HepG2 (cell line): ENCODE data around the gene CDC34. TPM values are rescaled to one million over a fixed set of nuclear protein-coding genes. Genes with fewer than 3 reads are reported as not detected.

Source experiments
- ATRX ChIP-seq: sonication (generic); formaldehyde crosslinking; IDR thresholded peaks from 2 replicates; pipeline ENCODE4 v1.4.0; 2020; ENCODE audit warnings: missing genetic modification reagents, borderline replicate concordance
- FOXP1 ChIP-seq, 2 experiments: fragments of 450-650 bp in 1 of 2; IDR thresholded peaks; 2 replicates each; pipeline ENCODE4 v1.6.1; 2017 to 2018; ENCODE audit warnings: antibody characterized with exemption in 1 of 2
- HDAC2 ChIP-seq: sonication (generic); formaldehyde crosslinking; IDR thresholded peaks from 2 replicates; pipeline ENCODE4 v1.4.0; 2020; ENCODE audit warnings: missing genetic modification reagents
- HNF4G ChIP-seq, 2 experiments: sonication (generic) in 1 of 2; formaldehyde crosslinking in 1 of 2; IDR thresholded peaks; 2 replicates each; pipeline versions ENCODE4 v1.4.0 to v1.6.1; 2011 to 2020; ENCODE audit warnings: borderline replicate concordance in 2 of 2, low read depth in 2 of 2, mild to moderate bottlenecking in 2 of 2, low read length in 1 of 2, missing genetic modification reagents in 1 of 2, moderate library complexity in 1 of 2
- IKZF4 ChIP-seq: sonication (generic); formaldehyde crosslinking; IDR thresholded peaks from 2 replicates; pipeline ENCODE4 v1.5.1; 2020; ENCODE audit warnings: borderline replicate concordance, mild to moderate bottlenecking, low read depth, missing genetic modification reagents; ENCODE audit errors: not compliant biosample characterization
- MEIS1 ChIP-seq: sonication (generic); formaldehyde crosslinking; IDR thresholded peaks from 2 replicates; pipeline ENCODE4 v1.9.0; 2021; ENCODE audit warnings: mild to moderate bottlenecking, missing genetic modification reagents, moderate library complexity, borderline replicate concordance
- MTA3 ChIP-seq: sonication (generic); formaldehyde crosslinking; IDR thresholded peaks from 2 replicates; pipeline ENCODE4 v1.4.0; 2020; ENCODE audit warnings: missing genetic modification reagents
- PCBP1 ChIP-seq: fragments of 200-400 bp; formaldehyde crosslinking; IDR thresholded peaks from 2 replicates; pipeline ENCODE4 v1.6.1; 2017; ENCODE audit warnings: mild to moderate bottlenecking, low read depth, low read length, borderline replicate concordance
- POGZ ChIP-seq: sonication (generic); formaldehyde crosslinking; IDR thresholded peaks from 2 replicates; pipeline ENCODE4 v1.4.0; 2020; ENCODE audit warnings: mild to moderate bottlenecking, missing genetic modification reagents
- RXRA ChIP-seq: sonication (generic); formaldehyde crosslinking; IDR thresholded peaks from 2 replicates; pipeline ENCODE4 v1.5.1; 2020; ENCODE audit warnings: missing genetic modification reagents
- TEAD3 ChIP-seq: optimal IDR thresholded peaks from 2 replicates; pipeline ENCODE3; 2016; ENCODE audit warnings: borderline replicate concordance
- ZNF143 ChIP-seq: sonication (generic); formaldehyde crosslinking; IDR thresholded peaks from 2 replicates; pipeline ENCODE4 v1.4.0; 2020; ENCODE audit warnings: missing genetic modification reagents
- ZNF225 ChIP-seq: sonication (generic); formaldehyde crosslinking; IDR thresholded peaks from 2 replicates; pipeline ENCODE4 v1.4.0; 2020; ENCODE audit warnings: mild to moderate bottlenecking, missing genetic modification reagents
- ZNF30 ChIP-seq: sonication (generic); formaldehyde crosslinking; IDR thresholded peaks from 2 replicates; pipeline ENCODE4 v1.5.0; 2020; ENCODE audit warnings: mild to moderate bottlenecking, missing genetic modification reagents
- ZNF460 ChIP-seq: sonication (generic); formaldehyde crosslinking; IDR thresholded peaks from 2 replicates; pipeline ENCODE4 v1.5.1; 2020; ENCODE audit warnings: missing genetic modification reagents, mild to moderate bottlenecking, borderline replicate concordance
- ZNF781 ChIP-seq: sonication (generic); formaldehyde crosslinking; IDR thresholded peaks from 2 replicates; pipeline ENCODE4 v1.5.1; 2020; ENCODE audit warnings: borderline replicate concordance, mild to moderate bottlenecking, missing genetic modification reagents; ENCODE audit errors: not compliant biosample characterization
- ZNF790 ChIP-seq: sonication (generic); formaldehyde crosslinking; IDR thresholded peaks from 2 replicates; pipeline ENCODE4 v1.8.0; 2022; ENCODE audit warnings: missing genetic modification reagents, mild to moderate bottlenecking, borderline replicate concordance
- polyA plus RNA-seq, 8 experiments: library from polyadenylated mRNA; depleted of rRNA in 3 of 8; stranded (reverse) in 7 of 8; unstranded in 1 of 8; fragments of >200 nt; fragmentation: Illumina TruSeq in 4 of 8; extraction: Trizol in 4 of 8; gene quantifications; 2 replicates each; pipeline versions ENCODE4 v1.2.1 to v1.2.3, GENCODE V29; 2011 to 2016; ENCODE audit warnings: low read depth in 4 of 8, missing spikeins in 1 of 8, mixed read lengths in 1 of 8; ENCODE audit not compliant: insufficient read depth in 1 of 8
- total RNA-seq, 5 experiments: library from RNA; depleted of rRNA; stranded (reverse); fragments of >200 nt; fragmentation: Illumina TruSeq; extraction: Trizol; gene quantifications; 2 replicates each; pipeline ENCODE4 v1.2.3, GENCODE V29; 2016; ENCODE audit warnings: low read depth in 1 of 5
- TF ChIP-seq, protein P1 (sequence below): sonication (generic); formaldehyde crosslinking; IDR thresholded peaks from 2 replicates; pipeline ENCODE4 v1.8.0; 2022; ENCODE audit warnings: missing genetic modification reagents, mild to moderate bottlenecking, moderate library complexity, borderline replicate concordance
- TF ChIP-seq, protein P2 (sequence below): sonication (generic); formaldehyde crosslinking; conservative IDR thresholded peaks from 2 replicates; pipeline ENCODE4 v1.4.0; 2020; ENCODE audit warnings: mild to moderate bottlenecking, missing genetic modification reagents, moderate library complexity
- TF ChIP-seq, protein P3 (sequence below): sonication (generic); formaldehyde crosslinking; IDR thresholded peaks from 2 replicates; pipeline ENCODE4 v1.4.0; 2020; ENCODE audit warnings: mild to moderate bottlenecking, missing genetic modification reagents

Gene CDC34
- total and polyA plus RNA-seq, 2 of the 13 experiments (the other 11 are each of a cell fraction or from before 2014, with no cell fraction given): 138 to 150 TPM

DNA sequence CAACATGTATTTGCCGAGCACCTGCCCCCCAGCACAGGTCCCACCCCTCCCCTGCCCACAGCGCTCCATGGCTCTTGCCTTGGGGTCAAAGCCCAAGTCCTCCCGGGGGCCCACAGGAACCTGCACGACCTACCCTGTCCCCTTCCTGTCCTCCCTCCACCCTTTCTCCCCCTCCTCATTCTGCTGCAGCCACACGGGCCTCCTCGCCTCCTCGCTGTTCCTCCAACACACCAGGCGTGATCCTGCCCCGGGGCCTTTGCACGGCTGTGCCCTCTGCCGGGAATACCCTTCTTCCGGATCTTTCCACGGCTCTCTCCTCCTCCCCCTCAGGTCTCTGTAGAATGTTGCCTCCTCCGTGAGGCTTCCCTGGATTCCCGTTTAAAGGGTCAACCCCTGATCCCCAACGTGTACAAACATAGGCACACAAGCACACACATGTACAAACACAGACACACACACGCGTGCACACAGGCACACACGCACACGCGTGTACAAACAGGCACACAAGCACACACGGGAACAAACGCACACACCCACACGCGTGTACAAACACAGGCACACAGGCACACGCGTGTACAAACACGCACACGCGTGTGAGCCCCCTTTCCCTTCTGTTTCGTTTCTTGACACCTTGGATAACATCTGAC is 32.5 kb upstream of the CDC34 start (continued):
- TF ChIP-seq, protein P1, sequence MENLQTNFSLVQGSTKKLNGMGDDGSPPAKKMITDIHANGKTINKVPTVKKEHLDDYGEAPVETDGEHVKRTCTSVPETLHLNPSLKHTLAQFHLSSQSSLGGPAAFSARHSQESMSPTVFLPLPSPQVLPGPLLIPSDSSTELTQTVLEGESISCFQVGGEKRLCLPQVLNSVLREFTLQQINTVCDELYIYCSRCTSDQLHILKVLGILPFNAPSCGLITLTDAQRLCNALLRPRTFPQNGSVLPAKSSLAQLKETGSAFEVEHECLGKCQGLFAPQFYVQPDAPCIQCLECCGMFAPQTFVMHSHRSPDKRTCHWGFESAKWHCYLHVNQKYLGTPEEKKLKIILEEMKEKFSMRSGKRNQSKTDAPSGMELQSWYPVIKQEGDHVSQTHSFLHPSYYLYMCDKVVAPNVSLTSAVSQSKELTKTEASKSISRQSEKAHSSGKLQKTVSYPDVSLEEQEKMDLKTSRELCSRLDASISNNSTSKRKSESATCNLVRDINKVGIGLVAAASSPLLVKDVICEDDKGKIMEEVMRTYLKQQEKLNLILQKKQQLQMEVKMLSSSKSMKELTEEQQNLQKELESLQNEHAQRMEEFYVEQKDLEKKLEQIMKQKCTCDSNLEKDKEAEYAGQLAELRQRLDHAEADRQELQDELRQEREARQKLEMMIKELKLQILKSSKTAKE (CRISPR knock-in tag): peak; percentile 41; the same call in 1 of the 2 replicates
- no peak for TF ChIP-seq ZNF143
- peak; percentile 17; the same call in 1 of the 2 replicates for TF ChIP-seq POGZ (CRISPR knock-in tag)
- TF ChIP-seq HDAC2 (CRISPR knock-in tag): peak; percentile 12; the same call in 1 of the 2 replicates
- TF ChIP-seq, protein P2, sequence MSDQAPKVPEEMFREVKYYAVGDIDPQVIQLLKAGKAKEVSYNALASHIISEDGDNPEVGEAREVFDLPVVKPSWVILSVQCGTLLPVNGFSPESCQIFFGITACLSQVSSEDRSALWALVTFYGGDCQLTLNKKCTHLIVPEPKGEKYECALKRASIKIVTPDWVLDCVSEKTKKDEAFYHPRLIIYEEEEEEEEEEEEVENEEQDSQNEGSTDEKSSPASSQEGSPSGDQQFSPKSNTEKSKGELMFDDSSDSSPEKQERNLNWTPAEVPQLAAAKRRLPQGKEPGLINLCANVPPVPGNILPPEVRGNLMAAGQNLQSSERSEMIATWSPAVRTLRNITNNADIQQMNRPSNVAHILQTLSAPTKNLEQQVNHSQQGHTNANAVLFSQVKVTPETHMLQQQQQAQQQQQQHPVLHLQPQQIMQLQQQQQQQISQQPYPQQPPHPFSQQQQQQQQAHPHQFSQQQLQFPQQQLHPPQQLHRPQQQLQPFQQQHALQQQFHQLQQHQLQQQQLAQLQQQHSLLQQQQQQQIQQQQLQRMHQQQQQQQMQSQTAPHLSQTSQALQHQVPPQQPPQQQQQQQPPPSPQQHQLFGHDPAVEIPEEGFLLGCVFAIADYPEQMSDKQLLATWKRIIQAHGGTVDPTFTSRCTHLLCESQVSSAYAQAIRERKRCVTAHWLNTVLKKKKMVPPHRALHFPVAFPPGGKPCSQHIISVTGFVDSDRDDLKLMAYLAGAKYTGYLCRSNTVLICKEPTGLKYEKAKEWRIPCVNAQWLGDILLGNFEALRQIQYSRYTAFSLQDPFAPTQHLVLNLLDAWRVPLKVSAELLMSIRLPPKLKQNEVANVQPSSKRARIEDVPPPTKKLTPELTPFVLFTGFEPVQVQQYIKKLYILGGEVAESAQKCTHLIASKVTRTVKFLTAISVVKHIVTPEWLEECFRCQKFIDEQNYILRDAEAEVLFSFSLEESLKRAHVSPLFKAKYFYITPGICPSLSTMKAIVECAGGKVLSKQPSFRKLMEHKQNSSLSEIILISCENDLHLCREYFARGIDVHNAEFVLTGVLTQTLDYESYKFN (CRISPR knock-in tag): peak; percentile 92
- TF ChIP-seq ZNF225: 0 out of 2 replicates have a peak, but pooled peaks have one; percentile 29
- no peak for TF ChIP-seq RXRA (CRISPR knock-in tag)
- TF ChIP-seq ZNF460: peak; percentile 65
- TF ChIP-seq IKZF4: no peak
- no peak for TF ChIP-seq TEAD3 (CRISPR knock-in tag)
- 0 out of 2 replicates have a peak, but pooled peaks have one; percentile 39 for TF ChIP-seq ZNF30 (CRISPR knock-in tag)
- TF ChIP-seq, protein P3, sequence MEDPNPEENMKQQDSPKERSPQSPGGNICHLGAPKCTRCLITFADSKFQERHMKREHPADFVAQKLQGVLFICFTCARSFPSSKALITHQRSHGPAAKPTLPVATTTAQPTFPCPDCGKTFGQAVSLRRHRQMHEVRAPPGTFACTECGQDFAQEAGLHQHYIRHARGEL (CRISPR knock-in tag): no peak
- TF ChIP-seq MEIS1 (CRISPR knock-in tag): peak; percentile 33; the same call in 1 of the 2 replicates
- no peak for TF ChIP-seq ZNF790
- no peak for TF ChIP-seq ZNF781 (CRISPR knock-in tag)
- TF ChIP-seq MTA3 (CRISPR knock-in tag): no peak
- no peak for TF ChIP-seq ATRX (CRISPR knock-in tag)
- TF ChIP-seq FOXP1 (IDR thresholded peaks at IDR 0.05): no peak
- no peak for TF ChIP-seq FOXP1 (CRISPR knock-in tag; IDR thresholded peaks at IDR 0.05)
- TF ChIP-seq HNF4G (IDR thresholded peaks at IDR 0.05; ENCODE audit: borderline replicate concordance, low read depth, low read length): peak; percentile 34; the same call in 1 of the 2 replicates
- TF ChIP-seq HNF4G (CRISPR knock-in tag; IDR thresholded peaks at IDR 0.05; ENCODE audit: borderline replicate concordance, low read depth): no peak
- 0 out of 2 replicates have a peak, but pooled peaks have one; percentile 77 for TF ChIP-seq PCBP1
